ENCODE measurements around the gene TRIM9.

TRIM9 gene

DNA sequence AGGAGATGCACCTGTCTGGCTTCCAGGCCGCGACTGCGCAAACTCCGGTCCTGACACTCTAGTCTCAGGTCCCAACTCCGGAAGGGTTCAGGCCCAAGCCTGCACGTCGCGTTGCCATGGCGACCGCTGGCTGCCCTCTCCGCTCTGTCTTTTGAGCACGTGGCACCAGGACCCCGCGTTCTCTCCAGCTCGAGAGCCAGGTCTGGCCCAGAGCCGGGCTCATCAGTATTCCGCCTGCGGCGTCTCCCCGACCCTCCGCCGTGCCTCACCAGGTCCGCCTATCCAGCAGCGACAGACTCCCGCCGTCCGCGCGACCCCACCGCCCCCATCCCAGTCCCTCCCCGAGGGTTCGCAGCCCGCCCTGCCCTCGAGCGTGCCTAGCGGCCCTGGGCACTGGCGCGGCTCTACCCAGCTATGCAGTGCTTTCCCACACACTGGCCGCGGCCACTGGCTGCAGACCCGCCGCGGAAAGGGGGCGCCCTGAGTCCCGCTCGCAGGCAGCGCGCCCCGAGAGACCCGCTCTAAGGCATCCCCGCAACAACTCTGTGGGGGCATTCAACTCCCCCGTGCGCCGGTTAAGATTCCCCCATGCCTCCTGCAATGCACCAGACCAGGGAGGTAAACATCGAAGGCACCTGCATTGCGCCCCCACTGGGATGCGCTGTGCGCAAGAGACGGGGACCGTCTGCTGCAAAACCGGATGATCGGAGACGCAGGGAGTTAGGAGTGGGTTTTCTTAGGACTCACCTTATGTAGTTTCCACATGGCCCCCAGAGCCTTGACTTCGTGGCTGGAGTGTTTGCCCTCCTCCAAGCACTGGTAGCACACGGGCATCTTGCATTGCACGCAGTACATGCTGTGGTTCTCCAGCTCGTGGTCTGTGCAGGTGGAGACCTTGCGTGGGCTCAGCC, 1.3 kb downstream of the TRIM9 start:
- no peak for DNase-seq (ENCODE audit: low read depth)

DNA sequence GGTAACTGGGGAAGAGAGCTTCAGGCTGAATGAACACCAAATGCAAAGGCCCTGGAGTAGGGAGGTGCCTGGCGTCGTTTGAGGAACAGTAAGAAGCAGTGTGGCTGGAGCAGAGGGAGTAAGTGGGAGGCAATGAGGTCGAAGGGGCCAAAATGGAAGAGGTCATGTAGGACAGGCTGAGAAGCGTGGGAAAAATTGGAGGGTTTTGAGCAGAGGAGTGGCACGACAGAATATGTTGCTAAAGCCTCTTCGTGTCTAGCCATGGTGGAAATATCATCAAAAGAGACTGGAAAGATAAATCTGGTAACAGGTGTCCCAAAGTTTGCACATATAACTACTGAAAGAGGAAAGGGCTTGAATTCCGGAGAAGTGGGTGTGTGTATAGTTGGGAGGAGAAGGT, 1.9 kb downstream of the TRIM9 start:
- no peak for DNase-seq (ENCODE audit: low read depth)

DNA sequence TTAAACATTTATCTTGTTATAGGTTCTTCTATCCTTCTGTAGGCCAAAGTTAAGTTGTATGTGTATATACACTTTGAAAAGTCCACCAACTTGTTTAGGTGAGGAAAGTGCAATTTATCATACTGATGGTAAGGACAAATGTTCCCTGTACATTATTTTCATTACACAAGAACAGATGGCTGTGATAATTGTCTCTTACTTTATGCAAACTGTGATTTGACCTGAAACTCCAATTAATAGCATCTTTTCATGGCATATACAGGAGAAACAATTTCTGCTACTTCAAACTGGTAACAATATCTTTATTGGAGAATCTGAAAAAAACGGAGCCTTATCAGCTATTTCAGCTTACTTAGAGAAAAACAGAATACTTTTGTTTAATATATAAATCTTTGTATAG, 5.6 kb downstream of the TRIM9 start:
- no peak for DNase-seq (ENCODE audit: low read depth)

DNA sequence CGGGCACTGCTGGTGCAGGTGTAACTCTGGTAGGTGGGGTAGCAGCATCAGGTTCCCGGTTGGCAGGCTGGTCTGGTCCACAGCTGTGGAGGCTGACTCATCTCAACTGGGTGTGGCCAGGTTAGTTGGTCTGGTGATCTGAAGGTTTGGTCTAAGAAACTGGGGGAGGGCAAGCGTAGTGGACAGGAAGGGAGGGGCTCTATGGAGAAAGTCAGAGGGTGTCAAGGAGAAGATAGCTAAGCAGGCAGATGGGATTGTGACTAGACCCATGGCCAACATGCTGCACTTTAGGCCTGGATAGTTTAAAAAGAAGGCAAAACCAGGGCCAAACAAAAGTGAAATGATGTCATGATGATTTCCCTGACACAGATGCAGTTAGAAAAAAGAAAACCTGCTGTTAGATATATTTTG, 7.9 kb downstream of the TRIM9 start:
- DNase-seq (ENCODE audit: low read depth), result no peak

DNA sequence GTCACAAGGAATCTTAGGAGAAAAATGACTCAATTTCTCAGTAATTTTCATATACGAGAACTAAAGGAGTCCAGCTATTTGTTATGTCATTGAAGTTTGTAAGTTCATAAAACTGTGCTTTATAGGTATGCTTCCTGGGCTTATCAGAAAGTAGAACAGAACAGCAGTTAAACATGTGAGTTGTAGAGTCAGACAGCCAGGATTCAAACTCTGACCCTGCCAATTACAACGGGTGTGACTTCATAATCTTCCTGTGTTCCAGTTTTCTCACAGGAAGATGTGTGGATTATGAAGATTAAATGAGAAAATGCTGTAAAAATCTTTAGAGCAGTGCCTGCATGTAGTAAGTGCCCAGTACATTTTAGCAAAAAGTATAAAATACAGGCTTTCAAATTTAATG, 8.9 kb downstream of the TRIM9 start:
- DNase-seq (ENCODE audit: low read depth), result no peak

DNA sequence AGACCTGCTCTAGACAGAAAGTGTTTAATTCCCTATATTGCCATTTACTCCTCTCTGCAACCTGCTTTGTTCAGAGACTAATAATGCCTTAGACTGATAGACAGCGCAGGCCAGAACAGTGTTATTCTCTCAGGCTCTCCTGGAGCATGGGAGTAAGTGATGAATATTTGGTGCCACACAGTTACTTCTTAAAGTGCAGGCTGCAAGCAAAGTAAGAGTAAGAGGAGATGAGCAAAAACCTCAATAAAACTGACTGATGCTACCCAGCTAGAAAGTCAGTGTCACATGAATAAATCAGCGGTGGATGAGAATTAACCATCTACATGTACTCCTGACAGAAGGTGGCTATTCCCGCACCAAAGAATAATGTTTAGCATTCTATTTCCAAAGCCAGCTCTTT, 9.9 kb downstream of the TRIM9 start:
- DNase-seq (ENCODE audit: low read depth), result no peak

DNA sequence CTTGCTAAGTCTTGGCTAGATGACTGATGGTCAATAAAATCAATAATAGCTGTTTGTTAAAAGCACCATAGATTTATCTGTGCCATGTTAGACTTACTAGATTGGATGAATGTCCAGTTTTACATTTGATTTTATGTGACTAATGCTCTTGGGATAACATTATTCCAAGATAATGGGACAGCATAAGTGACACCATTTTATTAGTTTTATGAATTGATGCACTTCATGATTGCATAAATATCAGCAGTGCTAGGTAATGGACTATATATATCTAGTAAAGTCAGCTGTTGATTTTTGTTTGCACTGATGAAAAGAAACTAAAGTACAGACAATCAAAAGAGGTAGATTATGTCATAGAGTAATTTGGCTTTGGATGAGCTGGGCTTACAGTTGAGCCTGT, 10.4 kb downstream of the TRIM9 start:
- DNase-seq (ENCODE audit: low read depth), result no peak

DNA sequence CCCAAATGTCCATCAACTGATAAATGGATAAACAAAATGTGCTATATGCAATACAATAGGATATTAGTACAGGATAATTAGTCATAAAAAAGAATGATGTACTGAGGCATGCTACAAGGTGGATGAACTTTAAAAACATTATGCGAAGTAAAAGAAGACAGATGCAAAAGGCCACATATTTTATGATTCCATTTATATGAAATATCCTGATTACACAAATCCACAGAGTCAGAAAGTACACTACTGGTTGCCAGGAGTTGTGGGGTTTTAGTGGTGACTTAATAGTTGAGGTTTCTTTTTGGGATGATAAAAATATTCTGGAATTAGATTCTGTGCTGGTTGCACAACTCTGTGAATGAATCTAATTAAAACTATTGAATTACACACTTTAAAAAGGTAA, 12.6 kb downstream of the TRIM9 start:
- DNase-seq (ENCODE audit: low read depth), result no peak

DNA sequence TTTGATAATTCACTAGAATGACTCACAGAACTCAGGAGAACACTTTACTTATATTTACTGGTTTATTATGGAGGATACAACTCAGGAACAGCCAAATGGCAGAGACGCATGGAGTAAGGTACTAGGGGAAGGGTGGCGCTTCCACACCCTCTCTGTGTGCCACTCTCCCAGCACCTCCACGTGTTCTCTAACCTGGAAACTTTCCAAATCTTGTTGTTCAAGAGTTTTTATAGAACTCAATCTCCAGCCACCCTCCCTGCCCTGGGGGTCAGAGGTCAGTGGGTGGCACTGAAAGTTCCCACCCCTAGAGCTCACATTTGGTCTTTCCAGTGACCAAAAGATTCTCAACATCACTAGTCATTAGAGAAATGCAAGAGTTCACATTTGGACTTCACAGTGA, 13.2 kb downstream of the TRIM9 start:
- DNase-seq (ENCODE audit: low read depth), result no peak

DNA sequence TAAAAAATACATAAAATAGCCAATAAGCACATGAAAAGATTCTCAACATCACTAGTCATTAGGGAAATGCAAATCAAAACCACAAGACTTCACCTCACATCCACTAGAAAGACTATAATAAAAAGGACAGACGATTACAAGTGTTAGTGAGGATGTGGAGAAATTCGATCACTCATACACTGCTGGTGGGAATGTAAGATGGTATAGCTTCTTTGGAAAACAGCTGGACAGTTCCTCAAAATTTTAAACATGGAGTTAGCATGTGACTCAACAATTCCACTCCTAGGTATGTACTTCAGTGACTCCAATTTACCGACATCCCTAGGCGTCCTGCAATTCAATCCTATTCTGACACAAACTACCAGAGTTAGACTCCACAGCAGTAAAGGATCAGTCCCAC, 13.7 kb downstream of the TRIM9 start:
- DNase-seq (ENCODE audit: low read depth), result no peak

DNA sequence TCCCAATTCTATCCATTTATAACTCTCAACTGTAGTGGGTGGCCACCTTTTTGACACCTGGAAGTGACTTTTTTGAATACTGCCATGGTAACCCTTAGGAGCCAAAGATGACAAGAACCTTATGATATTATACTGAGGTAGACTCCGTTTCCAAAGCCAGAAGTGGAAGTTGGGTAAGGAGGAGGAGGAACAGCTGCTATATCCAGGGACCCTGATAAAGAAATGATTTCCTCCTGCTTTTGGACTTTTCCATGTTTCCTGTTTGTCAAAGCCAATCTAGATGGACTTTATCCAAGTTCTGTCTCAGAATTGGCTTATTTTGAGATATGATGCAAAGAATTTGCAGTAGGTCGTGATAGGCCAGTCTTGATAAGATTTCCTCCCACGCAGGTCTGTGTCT, 14.3 kb downstream of the TRIM9 start:
- no peak for DNase-seq (ENCODE audit: low read depth)

DNA sequence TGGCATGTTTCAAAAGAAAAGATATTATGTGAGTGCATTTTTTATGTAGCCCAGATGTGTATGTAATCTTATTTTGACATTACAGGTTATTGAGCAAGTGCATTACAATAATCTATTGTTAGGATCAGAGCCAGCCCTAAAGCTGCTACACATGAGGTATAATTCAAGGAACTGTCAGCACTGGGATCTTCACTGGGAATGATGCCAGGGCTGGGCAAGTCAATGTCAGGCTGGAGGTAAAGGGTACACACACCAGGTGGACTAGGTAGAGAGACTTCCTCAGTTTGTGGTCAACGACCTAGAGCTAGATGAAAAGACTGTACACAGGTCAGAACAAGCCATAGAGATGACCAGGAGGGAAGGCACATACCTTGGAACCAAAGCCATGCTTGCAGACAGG, 15.4 kb downstream of the TRIM9 start:
- no peak for DNase-seq (ENCODE audit: low read depth)

DNA sequence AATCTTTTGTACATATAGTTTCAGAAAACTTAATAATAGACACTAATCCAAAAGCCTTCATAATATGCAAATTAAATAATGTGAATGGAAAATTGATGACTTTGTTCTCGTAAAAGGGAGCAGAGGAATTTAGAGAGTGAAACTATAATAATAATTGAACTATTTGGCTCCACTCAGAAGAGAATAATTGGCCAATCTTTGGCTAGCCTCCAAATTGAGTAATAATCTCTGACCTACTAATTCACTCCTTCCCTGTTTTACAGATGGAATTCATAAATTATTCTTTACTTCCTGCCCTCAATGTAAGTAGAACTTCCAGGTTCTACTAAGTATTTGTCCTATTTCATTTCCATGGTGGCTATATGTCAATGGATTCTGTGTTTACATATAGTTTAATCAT, 15.8 kb downstream of the TRIM9 start:
- no peak for DNase-seq (ENCODE audit: low read depth)

DNA sequence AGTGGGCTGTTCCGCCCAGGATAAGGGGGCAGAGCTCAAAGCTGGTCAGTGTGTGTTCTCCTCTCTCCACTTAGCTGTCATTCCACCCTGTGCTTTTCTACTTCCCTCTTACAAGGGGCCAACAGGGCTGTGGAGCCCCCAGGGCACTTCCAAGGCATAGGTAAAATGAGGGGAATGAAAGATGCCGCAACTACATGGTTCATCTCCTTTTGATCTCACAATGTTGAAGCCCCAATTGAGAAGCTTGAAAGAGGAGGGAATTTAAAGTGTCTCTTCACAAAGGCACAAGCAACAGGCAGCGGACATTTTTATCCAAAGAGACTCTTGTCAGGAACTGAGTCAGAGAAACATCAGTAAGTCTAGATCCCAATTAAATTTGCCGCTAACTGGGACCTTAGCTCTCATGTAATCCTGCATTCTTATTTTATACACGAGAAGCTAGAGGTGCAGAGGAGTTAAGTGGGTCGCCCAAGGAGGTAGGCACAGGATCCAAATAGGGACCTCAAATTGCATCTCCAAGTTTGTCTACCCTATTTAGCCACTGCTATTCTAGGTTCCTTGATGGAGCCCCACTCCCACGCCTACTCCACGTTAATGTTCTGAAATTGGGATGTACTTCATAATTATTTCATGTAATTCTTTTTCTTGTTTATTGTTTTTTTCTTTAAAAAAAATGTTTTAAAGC, 20.1 kb downstream of the TRIM9 start:
- no peak for DNase-seq (ENCODE audit: low read depth)

DNA sequence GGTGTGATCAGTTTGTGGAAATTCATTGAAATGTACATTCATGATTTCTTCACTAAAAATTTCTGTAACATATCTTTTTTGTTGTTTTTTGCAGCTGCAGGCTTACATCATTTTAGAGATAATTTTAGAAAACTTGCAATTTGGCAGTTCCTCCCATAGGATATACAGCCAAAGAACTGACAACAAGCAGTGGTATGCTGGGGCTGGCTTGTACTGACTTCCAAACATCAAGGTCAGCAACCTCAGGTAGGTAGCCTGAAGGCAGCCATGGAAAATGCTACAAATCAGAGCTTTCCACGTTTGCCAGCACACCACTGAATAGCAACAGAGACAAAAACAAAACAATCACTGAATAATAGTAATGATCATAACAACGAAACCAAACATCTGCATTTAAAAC, 21.2 kb downstream of the TRIM9 start:
- no peak for DNase-seq (ENCODE audit: low read depth)

DNA sequence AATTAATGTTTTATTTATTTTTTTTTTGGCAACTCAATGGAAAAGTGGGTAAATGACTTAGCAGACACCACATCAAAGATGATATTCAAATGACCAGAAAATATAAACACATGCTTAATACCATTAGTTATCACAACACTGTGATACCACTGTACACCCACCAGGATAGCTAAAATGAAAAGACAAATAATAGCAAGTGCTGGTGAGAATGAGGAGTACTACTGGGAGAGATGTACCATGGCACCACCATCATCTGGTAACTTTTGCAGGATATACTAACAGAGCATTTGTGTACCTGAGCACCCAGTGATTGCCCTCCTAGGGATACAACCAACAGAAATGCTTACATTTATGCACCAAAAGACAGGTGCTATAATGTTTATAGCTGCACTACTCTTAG, 21.9 kb downstream of the TRIM9 start:
- DNase-seq (ENCODE audit: low read depth), result no peak

DNA sequence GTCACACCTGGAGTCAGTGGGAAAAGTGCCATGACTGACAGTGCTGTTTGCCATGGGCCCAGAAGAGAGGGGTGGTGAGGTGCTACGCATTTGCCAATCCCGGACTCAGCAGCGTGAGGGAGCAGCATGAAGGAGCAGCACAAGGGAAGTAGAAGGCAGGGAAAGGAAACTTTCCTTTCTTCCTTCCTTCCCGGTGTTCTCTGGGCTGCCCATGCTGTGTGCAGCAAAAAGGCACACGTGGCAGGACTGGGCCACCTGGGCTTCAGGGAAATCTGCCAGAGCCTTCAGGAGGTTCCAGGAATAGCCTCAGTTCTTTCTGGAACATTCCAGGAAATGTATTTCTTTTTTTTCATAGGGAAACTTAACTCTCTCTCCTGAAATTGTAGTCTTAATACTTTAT, 23.0 kb downstream of the TRIM9 start:
- DNase-seq (ENCODE audit: low read depth), result no peak

DNA sequence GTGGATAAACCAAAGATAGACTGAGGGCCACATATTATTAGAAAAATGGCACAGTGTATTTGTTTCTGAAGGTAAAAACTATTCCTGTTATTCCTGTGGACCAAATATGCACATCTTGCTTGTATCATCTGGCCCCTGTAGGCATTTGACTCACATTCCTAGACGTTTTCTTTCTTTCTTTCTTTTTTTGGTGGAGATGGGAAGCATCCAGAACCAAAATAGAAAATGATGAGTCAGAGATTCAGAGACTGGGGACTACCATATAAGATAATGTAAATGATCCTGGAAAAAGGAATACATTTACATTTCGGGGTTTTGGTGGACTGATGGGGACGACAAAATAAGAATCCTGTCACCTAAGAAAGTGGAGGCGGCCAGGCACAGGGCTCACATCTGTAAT, 24.2 kb downstream of the TRIM9 start:
- no peak for DNase-seq (ENCODE audit: low read depth)

DNA sequence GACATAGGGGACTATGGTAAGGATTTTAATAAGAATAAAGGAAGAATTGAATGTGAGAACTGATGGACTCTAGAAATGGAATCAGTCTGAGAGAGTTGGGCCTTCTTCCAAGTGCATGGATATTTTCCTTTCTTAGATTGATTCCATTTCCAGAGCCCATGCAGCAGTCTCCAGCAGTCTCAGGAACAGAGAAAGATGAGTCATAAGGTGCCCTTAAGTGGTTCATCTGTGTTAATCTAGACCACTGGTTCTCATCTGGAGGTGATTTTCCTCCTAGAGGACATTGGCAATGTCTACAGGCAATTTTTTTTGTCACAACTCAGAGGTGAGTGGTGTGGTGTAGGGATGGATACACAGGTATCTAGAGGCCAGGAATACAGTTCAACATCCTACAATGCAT, 25.9 kb downstream of the TRIM9 start:
- no peak for DNase-seq (ENCODE audit: low read depth)

DNA sequence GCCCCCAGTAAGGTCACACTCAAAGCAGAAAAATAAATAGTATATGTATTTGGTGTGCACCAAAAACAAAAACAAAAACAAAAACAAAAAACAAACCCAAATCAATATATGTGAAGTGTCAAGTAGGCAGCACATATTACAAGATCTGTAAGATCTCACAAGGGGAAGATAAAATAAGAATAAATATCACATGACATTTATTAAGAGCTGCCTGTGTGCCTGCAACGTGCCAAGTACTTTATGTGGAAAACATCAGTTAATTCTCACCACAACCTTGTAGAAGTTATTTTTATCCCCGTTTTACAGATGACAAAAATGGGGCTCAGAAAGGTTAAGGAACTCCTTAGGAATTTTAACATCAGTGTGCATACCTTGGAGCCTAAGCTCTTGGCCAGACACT, 26.6 kb downstream of the TRIM9 start:
- DNase-seq (ENCODE audit: low read depth), result no peak

DNA sequence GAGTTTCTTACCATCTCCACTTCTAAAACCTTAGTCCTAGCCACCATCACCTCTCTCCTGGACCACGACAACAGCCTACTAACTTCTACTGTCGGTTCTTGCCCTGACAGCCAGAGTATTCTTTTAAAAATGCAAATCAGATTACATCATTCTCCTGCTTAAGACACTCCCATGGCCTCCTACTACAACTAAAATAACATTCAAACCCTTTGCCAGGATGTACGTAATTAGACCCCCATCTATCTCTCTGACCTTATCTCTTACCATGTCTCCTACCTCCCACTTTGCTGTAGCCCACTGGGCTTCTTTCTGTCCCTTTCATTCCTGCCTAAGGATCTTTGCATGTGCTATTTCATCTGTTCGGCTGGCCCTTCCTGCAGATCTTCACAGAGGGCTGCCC, 27.6 kb downstream of the TRIM9 start:
- no peak for DNase-seq (ENCODE audit: low read depth)

DNA sequence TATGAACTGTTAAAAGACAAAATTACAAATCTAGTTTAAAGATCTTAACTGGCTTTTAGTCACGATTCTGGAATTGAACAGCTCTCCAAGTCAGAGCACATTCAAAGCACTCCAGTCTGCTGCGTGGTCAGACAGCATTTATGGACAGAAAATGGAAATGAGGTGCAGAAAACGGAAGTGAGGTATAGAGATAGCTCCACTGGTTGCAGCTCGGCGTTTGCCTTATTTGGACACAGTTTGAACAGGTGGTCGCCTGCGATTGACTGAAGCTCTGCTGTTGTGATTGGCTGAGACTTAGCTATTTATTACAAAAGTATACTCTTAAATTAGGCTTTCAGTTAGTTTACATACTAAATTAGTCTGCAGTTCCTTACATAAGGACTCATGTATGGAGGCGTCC, 28.3 kb downstream of the TRIM9 start:
- no peak for DNase-seq (ENCODE audit: low read depth)

DNA sequence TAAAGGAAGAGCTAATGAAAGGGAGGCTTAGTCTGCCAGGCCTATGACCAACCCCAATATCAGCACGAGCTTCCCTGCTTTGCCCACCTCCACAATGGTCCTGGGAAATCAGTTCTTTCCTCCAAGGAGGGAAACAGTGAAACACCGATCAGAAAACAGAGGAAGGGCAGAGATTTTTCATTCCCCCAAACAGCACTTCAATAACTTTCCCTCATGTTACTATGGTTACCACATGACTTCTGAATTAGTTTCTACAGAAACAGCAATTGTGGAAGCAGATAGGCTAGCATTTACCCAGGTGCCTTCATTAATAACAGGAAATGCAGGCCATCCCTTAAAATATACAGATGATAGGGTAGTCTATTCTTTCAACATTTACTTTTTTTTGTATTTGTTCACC, 35.9 kb downstream of the TRIM9 start:
- no peak for DNase-seq (ENCODE audit: low read depth)

DNA sequence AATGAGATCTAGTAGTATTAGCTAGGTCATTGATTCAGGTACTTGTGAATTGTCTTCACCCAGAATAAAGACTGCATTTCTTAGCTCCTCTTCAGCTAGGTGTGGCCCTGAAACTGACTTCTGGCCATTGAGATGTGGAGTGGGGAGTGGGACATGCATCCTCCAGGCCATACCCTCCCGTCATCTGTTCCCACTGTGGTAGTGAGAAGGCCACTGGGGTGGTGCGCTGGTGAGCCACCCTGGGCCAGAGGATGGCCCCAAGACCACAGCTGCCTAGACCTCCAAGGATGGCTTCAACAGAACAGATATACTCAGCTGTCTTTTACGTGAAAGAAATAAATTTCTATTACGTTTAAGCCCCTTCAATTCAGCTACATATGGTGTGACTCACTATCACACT, 36.5 kb downstream of the TRIM9 start:
- no peak for DNase-seq (ENCODE audit: low read depth)
